GM21447 (cell line): ENCODE measurements around the gene PFKM.
"Not testable (repeated sequence)": the region's sequence is repeated elsewhere in the genome, so short reads cannot be mapped to it uniquely, and the experiment has no call there.

Experiments used
- ATAC-seq: cut with Tn5 transposase; IDR thresholded peaks from one replicate; pipeline ENCODE4 v1.9.1; 2021; ENCODE audit not compliant: unreplicated experiment

PFKM gene

DNA sequence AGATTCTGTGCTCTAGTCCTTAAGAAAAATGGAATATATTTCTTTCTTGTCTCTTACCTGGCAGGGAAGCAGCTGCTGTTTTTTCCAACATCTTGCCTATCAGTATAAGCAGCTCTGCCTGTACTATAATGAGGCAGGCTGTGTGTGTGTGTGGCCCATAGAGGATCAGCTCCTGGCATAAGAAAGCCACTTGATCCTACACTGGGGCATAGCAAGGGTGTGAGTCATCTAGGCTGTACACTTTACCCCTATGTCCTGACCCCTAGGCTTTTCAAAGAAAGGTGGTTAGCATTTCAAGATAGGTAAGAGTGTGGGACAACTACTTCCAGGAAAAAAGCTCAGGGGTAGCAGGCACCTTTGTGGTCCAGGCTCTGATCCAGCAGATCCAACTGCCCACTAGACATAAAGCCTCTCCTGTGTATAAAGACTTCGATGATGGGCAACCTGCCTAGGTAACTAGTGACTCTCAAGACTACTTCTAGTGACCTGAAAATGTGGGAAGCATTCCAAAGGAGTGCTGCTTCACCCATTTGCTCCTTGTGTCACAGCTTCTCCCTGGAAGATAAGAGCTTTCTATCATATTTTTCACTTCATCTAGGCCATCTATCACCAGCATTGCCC lies 8.4 kb upstream of the PFKM start:
- no peak for ATAC-seq

DNA sequence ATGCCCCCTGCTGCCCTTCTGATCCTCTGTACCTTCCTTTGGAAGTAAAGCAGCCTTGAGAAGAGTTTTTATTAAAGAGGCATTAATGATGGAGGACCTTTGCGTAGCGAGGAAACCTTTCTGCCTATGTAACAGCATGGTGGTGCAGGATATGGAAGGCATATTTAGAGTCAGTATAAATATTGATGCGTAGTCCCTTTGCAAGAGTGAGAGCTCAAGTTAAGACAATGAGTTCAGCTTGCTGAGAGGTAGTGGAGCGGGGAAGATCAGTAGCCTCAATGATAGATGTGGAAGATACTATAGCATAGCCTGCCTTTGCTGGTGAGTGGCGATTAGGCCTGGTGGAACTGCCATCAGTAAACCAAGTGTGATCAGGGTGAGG lies 7.9 kb upstream of the PFKM start:
- not testable (repeated sequence) for ATAC-seq

DNA sequence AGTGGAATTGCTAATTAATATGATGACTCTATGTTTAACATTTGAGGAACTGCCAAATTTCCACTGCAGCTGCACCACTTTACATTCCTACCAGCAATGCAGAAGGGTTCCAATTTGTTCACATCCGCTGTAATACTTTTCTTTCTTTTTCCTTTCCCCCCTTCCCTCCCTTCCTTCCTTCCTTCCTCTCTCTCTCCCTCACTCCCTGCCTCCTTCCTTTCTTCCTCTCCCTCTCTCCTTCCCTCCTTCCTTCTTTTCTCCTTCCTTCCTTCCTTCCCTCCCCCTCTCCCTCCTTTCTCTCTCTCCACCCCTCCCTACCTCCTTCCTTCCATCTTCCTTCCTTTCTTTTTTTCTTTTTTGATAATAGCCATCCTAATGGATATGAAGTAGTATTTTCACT lies 3.2 kb upstream of the PFKM start:
- ATAC-seq = no peak

DNA sequence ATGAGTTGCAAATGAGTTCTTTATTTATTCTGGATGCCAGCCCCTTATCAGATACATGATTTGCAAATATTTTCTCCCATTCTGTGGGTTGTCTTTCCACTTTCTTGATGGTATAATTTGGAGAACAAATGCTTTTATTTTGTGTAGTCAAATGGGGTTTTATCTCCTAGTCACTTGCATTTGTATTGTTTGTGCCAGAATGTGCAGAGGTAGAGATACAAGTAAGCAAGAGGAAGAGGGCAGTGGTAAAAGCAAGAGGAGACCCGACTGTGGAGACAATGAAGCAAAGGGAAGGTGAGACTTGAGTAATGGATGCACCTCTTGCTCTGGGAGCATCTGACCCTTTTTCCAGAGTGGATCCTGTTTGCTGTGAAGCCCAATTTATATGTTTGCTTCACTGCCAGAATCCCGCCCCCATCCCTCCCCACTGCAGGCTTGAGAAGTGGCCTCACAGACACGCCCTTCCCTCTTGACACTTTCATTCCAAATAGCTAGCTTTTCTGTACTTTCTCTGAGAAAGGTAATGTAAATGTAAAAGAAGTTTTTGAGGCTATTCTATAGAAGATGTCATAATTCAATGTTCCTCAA lies 786 bp upstream of the PFKM start:
- ATAC-seq = no peak

DNA sequence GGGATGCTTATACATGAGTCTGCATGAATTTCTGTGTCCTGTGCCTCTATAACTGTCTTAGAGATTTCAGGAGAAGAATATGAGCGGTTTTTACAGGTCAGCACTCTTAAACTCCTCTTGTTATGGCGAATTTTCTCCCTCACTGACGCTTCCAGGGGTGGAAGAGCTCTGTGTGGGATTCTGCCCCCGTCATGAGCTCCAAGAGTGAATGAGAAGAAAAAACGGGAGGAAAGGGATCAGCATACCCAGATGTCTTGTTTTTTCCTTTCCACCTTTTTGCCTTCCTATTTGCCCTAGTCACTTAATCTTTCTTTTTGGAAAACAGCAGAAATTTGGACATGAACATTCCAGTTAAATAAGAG lies 651 bp downstream of the PFKM start:
- ATAC-seq = no peak

DNA sequence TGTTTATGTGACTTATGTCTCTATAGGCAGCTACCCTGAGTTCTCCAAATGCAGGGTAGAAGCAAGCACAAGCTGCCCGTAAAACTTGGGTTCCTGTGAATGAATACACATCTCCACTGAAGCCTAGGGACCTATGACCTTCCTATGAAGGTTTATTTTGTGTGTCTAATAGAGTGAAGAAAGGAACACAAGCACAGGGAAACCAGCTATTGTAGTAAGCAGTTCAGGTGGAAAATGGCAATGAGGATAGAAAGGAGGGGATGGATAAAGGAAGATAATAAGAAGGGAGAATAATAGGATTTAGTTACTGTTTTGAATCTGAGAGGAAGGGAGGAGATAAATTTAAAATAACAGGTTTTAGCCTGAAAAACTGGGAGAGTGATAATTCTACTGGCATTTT lies 2.4 kb downstream of the PFKM start:
- no peak for ATAC-seq

DNA sequence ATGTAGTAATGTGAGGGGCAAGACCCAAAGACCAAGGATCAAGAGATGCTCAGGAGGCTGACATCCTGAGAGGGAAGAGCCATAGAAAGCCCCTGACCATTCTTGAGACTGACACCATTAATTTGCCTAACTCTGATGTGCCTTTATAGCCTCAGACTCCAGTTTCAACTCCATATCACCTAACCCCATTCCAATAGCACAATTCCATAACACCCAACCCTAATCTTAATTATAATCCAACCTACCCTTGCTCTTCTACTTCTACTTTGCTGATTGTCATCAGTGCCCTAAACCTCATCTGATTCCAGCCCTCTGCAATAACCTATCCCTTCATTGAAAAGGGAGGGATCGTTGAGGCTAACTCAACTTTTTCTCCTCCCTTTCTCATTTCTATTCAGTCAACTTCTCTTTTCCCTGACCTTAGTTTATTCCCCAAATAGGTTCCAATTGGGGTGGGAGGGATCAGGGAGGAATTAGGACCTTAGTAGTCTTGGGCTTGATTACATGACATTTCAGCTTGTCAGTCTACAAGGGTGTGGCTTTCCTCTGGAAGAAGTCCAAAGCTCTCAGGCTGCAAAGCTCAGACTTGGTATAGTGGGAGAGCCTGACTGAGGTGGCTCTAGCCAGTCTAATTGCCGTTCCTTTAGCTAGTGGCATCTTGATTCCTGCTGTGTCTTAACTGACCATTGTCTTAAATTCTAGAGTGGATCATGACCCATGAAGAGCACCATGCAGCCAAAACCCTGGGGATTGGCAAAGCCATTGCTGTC lies 3.1 kb downstream of the PFKM start:
- no peak for ATAC-seq

DNA sequence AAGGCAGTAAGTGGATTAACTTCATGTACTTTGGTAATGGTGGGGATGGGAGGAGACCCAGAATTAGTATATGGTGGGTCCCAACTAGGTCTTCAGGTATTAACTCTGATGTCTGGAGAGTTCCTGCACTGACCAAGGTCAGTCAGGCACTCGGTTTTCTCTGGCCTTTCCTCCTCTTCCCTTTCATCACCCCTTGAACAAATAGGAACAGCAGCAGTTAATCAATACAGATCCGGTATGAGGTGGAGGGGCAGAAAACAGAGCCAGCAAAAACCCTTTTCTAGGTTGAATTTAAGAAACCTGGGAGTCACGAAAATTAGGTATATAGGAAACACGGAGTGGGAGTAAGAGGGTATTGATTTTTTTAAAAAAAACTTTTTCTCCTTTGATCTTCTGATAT lies 4.0 kb downstream of the PFKM start:
- no peak for ATAC-seq

DNA sequence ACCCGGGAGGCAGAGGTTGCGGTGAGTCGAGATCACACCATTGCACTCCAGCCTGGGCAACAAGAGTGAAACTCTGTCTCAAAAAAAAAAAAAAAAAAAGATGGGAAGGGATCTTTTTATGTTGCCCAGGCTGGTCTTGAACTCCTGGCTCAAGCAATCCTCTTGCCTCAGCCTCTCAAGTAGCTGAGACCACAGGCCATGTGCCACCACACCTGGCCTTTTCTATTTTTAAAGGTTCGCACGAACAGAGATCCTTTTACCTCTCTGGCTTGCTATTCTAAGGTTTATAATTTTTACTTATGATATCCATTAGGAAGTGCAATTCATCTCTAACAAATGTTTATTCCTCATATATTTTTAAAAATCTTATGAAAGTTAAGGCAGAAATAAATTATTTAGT lies 6.4 kb downstream of the PFKM start:
- ATAC-seq = not testable (repeated sequence)

DNA sequence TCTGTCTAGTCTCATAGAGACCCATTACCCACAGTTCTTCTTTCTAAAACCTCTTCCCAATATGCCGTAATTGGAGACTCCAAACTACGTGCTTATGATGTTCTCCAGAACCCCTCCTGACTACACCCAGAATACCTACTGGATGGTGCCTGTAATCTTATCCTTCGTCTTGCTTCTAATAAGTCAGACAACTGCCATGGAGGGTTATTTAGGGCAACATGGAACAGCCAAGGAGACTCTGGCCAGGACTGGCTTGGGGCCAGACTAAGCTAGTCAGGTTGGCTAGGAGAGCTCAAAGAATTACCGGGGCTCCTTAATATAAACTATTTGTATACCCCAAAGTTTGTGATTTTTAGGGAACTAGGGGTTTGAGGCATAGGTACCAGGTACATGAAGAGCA lies 6.8 kb downstream of the PFKM start:
- ATAC-seq = no peak

DNA sequence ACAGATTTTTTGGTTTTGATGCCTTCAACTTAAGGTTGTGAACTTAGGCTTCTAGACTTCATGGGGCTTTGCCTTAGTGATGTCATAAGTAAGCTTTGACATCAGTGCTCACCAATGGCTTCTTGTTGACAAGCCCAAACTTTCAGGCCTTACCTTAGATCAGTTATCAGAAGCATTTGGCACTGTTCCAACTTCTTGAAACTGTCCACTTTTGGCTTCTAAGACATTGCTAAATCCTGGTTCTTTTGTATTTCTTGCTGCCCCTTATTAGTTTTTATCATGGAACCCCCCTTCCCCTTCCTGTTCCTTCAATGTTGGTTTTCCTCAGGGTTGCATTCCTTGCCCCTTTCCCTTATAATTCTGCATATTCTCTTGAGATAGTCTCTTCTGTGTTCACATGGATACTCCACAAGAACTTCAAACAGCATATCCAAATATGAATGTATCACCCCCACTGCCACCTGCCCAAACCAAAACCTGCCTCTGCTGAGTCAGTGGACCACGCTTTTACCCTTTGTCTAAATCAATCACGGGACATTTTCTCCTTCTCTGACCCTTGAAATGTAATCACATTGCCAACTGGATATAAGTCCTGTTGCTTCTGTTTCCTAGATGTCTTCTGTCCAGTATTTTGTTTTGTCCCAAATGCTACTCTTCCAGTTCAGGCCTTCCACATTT lies 7.9 kb downstream of the PFKM start:
- ATAC-seq = no peak

DNA sequence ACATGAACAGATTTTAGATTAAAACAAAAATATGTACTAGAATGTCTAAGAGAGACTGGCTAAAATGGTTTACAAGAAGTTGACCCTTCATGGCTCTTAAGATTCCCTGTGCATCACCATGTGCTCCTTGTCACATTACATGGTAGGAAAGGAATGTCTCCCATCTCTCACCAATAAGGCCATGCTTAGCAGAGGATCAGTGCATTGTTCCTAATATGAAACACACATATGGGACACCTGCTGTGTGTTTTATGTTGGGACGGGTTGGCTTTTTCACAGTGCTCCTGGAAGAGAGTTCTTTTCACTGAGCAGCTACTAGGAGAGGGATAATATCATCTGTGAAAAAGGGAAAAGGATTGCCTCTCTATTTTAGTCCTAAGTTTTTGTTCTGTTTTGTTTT lies 9.6 kb downstream of the PFKM start:
- ATAC-seq = no peak

DNA sequence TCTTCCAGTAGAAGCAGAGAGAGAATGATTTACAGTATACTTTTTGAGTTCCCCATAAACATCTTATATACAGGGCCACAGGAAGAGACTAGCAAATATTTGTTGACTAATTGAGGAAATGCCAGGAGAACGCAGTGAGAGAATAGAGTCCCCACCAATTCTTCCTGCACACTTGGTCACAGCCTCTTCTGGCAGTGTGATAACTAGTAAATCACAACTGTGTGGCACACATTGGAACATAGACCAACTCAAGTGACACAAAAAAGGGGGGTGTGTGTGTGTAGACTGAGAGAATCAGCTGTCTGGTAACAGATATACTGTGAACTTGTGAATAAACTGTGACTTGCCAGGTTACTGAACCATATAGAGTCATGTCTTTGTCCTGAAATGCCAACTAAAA lies 10.2 kb downstream of the PFKM start:
- ATAC-seq = no peak

DNA sequence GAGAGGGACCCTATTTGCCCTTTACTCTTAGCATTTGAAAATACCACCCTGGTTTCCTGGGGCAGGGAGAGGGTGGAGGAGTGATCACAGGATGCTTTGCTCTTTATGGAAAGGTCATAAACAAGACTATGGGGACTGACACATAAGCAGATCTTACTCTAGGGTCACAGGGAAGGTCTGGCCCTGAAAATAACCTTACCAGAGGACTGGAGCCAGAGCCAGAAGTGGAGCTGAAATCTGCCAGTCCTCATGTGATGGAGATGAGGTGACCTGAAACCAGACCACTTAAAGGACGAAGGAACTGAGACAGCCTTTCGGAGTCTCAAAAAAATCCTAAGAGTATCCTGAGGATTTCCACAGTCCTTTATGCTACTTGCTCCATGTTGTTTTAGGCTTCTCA lies 12.4 kb downstream of the PFKM start:
- no peak for ATAC-seq

DNA sequence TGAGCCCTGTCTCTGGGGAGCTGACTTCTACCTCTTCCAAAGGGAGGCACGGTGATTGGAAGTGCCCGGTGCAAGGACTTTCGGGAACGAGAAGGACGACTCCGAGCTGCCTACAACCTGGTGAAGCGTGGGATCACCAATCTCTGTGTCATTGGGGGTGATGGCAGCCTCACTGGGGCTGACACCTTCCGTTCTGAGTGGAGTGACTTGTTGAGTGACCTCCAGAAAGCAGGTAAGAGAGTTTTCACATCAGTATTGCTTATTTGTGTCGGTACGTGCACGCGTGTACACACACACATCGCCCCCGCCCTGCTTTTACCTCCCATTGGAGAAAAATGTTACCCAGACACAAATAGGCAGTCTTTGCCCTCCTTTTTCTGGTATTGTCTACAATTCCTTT lies 13.7 kb downstream of the PFKM start:
- no peak for ATAC-seq

DNA sequence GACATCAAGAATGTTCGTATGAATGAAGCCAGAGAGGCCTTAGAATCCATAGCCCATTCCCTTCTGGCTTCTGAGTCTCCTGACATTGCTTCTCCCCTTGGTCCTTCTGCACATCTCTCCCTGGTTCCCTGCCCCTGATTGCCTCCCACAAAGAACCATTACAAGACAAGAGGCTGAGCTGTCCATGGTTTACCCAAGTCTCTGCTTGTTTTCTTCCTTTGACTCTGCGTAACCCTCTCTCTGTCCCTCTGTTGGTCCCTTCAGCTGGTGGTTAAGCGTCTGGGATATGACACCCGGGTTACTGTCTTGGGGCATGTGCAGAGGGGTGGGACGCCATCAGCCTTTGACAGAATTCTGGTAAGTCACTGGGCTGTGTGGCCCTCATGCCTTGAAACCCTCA lies 15.9 kb downstream of the PFKM start:
- ATAC-seq = no peak

DNA sequence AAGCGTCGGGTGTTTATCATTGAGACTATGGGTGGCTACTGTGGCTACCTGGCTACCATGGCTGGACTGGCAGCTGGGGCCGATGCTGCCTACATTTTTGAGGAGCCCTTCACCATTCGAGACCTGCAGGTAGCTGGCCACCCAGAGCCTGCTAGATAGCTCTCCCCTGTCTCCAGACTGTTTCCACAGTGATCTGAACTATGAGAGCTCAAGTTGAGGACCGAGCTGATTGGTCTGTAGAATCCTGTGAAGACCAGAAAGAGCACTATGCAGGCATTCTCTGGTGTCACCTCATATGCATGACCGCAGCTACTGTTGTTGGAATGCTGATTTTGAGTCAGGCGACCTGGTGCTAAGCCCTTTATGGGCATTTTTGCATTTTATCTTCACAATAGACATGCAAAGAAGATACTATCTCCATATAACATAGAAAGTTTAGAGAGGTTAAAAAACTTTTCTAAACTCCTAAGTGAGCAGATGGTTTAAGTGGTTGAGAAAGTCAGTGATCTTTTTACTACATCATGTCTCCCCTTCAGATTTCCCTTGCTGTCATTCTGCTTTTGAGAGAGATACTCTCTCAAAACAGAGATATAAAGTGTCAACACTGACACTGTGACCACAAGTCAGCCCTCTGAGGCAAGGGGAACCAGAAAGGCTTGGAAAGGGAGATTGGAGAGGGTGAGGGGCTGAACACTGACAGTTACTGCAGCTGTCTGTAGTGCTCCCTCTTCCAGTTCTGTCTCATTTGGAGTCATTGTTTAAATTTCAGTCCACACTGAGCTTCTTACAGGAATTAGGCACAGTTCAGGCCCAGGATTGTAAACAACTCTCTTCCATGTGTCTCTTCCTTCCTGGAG lies 23.9 kb downstream of the PFKM start:
- ATAC-seq = no peak

DNA sequence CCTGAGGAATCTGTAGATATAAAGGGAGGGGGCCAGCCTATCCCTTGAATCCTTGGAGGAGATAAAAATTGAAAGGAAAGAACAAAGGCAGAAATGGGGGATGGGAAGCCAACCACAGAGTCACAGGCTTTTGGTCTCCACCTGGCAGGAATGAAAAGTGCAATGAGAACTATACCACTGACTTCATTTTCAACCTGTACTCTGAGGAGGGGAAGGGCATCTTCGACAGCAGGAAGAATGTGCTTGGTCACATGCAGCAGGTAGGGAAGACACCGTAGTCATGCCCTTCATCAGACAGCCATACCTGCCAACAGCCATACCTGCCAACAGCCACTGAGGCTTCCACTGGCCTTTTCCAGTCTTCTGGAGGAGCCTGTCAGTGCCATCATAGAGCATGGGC lies 24.7 kb downstream of the PFKM start:
- ATAC-seq = no peak

DNA sequence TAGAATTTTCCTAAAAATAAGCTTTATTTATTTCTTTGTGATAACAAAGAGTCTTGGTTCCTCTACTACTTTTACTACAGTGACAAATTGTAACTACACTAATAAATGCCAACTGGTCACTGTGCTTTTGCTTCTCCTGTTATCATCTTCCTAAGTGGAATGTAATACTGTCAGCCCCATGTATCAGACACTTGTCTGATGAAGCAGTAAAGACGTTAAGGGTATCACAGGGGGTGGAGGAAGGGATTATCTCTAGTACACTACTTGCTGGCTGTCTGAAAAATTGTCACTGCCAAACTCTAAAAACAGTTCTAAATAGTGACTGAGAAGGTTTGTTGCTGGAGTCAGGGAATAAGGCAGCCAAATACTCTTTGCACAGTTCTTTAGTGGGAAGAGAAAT lies 26.8 kb downstream of the PFKM start:
- ATAC-seq = no peak

DNA sequence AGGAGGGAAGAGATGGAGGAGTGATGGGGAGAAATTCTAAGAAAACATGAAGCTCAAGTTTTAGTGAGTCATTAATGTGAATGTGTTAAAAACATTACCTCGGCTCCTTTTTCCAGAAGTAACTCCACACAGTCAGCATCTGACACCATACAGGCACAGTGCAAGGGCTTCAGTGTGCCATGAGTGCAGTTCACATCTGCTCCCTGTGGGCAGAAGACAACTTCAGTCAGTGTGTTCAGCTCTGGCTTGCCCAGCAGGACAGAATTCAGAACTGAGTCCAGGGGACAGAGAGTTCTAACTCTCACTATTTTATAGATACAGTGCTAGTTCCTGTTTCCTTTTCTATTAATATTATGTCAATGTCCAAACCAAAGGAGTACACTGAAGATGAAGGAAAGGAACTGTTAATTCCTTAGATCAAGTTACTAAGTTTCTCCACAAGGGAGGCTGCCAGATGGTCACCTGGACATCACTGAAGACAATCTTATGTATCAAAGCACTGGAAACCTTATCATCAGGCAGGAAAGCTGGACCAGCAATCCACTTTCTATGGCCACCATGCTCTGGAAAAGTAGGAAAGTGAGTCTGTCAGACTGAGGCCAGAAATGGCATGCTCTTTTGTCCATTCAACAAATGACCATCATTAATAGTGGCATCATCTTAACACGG lies 32.1 kb downstream of the PFKM start:
- no peak for ATAC-seq

DNA sequence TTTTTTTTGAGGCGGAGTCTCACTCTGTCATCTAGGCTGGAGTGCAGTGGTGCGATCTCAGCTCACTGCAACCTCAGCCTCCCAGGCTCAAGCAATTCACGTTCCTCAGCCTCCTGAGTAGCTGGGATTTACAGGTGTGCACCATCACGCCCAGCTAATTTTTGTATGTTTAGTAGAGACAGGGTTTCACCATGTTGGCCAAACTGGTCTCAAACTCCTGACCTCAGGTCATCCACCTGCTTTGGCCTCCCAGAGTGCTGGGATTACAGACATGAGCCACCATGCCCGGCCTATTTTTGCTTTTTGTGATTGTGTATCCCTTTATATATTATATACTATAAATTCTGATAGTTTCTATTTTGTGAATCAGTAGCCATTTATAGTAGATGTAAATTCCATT lies 36.6 kb downstream of the PFKM start:
- ATAC-seq = not testable (repeated sequence)
